Thyroid gland (tissue), 4 donors: ENCODE measurements around the gene GUF1. TPM values are rescaled to one million over a fixed set of nuclear protein-coding genes. Genes with fewer than 3 reads are reported as not detected.

ENCODE experiments used
- DNase-seq, 2 donors: peaks; one replicate each; pipeline ENCODE4 v3.0.0-alpha.2; 2019
- H3K27ac ChIP-seq, 3 donors: fragments of 200-600 bp; sonication (generic); 1 replicate in 2 of 3; 2 replicates in 1 of 3; pipeline ENCODE4 v1.5.1; 2016 to 2019; ENCODE audit warnings: mild to moderate bottlenecking in 1 of 3, moderate library complexity in 1 of 3
- H3K27me3 ChIP-seq: fragments of 200-600 bp; sonication (generic); one replicate; pipeline ENCODE4 v1.5.1; 2019
- H3K36me3 ChIP-seq, 2 donors: fragments of 200-600 bp; sonication (generic); one replicate each; pipeline ENCODE4 v1.5.1; 2016 to 2019
- H3K4me1 ChIP-seq, 2 donors: fragments of 200-600 bp; sonication (generic); one replicate each; pipeline ENCODE4 v1.5.1; 2017 to 2019
- H3K4me3 ChIP-seq, 3 donors: fragments of 200-600 bp; sonication (generic); replicated peaks in 1 of 3; 1 replicate in 2 of 3; 2 replicates in 1 of 3; pipeline ENCODE4 v1.5.1; 2016; ENCODE audit warnings: mild to moderate bottlenecking in 1 of 3
- H3K9me3 ChIP-seq: fragments of 200-600 bp; sonication (generic); one replicate; pipeline ENCODE4 v1.5.1; 2017
- POLR2A ChIP-seq, 2 donors: fragments of 450-650 bp; IDR thresholded peaks; one replicate each; pipeline ENCODE4 v1.6.1; 2017; ENCODE audit warnings: antibody characterized with exemption in 2 of 2, mild to moderate bottlenecking in 2 of 2, moderate library complexity in 1 of 2
- WGBS, 2 donors: methylation state at CpG; one replicate each; pipeline ENCODE4 v1.1.5; 2017; 5-methylcytosine and 5-hydroxymethylcytosine counted together
- intact Hi-C: fragments of 100-400 bp; cut with DNase I; formaldehyde crosslinking; loops from one replicate; pipeline ENCODE4 v1.15.1; 2023
- total RNA-seq, 4 donors: library from RNA; depleted of rRNA; stranded (reverse); fragments of >200 nt; gene quantifications; one replicate each; pipeline ENCODE4 v1.2.3, GENCODE V29; 2016
- TF ChIP-seq, protein P1 (sequence below), 6 experiments: fragments of 200-600 bp in 3 of 6; fragments of 450-650 bp in 3 of 6; sonication (generic) in 3 of 6; IDR thresholded peaks; one replicate each; pipeline ENCODE4 v1.5.1; 2016 to 2019; ENCODE audit warnings: antibody characterized with exemption in 6 of 6, mild to moderate bottlenecking in 2 of 6, inconsistent platforms in 1 of 6, moderate library complexity in 1 of 6

Gene GUF1
- total RNA-seq, 4 donors from 2014 or later = 20.8 to 33.7 (median 27.3) TPM

DNA sequence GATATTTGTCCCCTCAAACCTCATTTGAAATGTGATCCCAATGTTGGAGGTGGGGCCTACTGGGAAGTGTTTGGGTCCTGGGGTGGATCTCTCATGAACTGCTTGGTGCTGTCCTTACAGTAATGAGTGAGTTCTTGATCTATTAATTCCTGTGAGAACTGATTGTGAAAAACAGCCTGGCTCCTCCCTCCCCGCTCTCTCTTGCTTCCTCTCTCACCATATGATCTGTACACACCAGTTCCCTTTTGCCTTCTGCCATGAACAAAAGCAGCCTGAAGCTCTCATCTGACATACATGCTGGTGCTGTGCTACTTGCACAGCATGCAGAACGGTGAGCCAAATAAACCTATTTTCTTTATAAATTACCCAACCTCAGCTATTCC is 15.6 kb upstream of the GUF1 start:
- Histone ChIP-seq H3K27ac (no peak overlapping the region), H3K9me3 (no peaks in the 10 kb centered on the region), H3K4me1 (no peaks in the 10 kb centered on the region), H3K36me3 (no peaks in the 10 kb centered on the region), H3K27me3 (no peaks in the 10 kb centered on the region), H3K4me3 (no peak overlapping the region)
- TF ChIP-seq, protein P1, sequence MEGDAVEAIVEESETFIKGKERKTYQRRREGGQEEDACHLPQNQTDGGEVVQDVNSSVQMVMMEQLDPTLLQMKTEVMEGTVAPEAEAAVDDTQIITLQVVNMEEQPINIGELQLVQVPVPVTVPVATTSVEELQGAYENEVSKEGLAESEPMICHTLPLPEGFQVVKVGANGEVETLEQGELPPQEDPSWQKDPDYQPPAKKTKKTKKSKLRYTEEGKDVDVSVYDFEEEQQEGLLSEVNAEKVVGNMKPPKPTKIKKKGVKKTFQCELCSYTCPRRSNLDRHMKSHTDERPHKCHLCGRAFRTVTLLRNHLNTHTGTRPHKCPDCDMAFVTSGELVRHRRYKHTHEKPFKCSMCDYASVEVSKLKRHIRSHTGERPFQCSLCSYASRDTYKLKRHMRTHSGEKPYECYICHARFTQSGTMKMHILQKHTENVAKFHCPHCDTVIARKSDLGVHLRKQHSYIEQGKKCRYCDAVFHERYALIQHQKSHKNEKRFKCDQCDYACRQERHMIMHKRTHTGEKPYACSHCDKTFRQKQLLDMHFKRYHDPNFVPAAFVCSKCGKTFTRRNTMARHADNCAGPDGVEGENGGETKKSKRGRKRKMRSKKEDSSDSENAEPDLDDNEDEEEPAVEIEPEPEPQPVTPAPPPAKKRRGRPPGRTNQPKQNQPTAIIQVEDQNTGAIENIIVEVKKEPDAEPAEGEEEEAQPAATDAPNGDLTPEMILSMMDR (IDR thresholded peaks at IDR 0.05) = no peak
- no peak for TF ChIP-seq POLR2A (IDR thresholded peaks at IDR 0.05)
- WGBS, 2 donors = 63 to 68% methylated on average over 2 of the region's 2 CpGs
- DNase-seq = no peak
- intact Hi-C loops = no loop called here

DNA sequence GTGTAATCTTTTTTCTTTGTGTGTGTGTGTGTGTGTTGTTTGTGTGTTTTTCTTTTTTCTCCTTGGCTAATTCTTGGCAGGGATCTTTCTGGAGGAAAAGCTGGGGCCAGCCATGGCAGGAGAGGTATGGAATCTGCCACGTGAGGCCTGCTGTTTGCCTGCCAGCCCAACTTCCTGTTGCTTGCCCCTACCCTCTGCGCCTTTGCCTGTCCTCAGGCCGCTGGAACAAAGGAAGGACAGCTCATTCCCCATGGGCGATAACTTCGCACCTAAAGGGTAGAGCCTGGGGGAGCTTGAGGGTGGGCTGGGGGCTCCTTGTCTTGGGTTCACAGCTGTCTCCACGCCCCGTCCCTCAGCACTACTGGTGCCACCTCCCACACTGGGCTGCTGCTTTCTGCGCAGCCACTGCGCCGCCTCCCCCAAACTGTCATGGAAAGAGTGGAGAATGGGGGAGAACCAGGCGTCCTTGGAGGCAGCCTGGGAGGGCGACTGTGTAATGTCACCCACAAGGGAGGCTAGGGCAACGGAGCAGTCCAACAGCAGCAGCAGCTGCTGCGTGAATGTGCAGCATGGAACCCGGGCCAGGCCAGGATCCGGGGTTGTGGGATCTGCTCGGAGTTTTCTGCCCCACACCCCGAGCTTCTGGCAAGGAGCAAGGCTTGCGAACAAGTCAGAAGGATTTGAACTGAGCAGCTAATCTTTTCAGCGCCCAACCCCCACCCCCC is 14.5 kb upstream of the GUF1 start:
- Histone ChIP-seq H3K4me3 (no peak overlapping the region), H3K4me1 (no peaks in the 10 kb centered on the region), H3K36me3 (no peaks in the 10 kb centered on the region), H3K9me3 (no peaks in the 10 kb centered on the region), H3K27me3 (no peaks in the 10 kb centered on the region), H3K27ac (no peak overlapping the region)
- intact Hi-C loops = no loop called here
- 88 to 89% methylated on average over 16 to 20 of the region's 20 CpGs for WGBS, 2 donors
- no peak for TF ChIP-seq POLR2A (IDR thresholded peaks at IDR 0.05)
- TF ChIP-seq, protein P1 (IDR thresholded peaks at IDR 0.05) = no peak
- DNase-seq = no peak

DNA sequence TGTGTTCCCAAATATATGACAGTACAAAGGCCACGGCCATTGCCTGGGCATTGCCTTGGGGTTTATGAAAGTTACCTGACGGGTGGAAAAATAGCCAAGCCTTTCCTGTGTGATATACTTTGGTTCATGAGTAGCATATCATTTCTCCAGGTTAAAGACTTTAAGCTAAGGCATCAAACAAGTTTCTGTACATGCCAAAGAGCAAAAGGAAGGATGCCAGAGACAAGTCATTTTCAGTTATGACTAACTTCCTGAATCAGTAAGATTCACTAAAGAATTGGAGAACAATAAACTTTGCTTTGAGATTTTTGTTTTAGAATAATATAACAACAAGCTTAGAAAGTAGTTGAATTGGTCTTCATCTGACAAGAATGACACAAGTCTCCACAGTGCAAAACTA is 9.7 kb upstream of the GUF1 start:
- Histone ChIP-seq H3K9me3 (no peaks in the 10 kb centered on the region), H3K27ac (no peak overlapping the region), H3K4me3 (no peak overlapping the region), H3K36me3 (no peaks in the 10 kb centered on the region), H3K4me1 (no peaks in the 10 kb centered on the region), H3K27me3 (no peaks in the 10 kb centered on the region)
- no peak for DNase-seq
- 60 to 72% methylated on average over 2 of the region's 2 CpGs for WGBS, 2 donors
- no peak for TF ChIP-seq POLR2A (IDR thresholded peaks at IDR 0.05)
- TF ChIP-seq, protein P1 (IDR thresholded peaks at IDR 0.05) = no peak
- intact Hi-C loops = no loop called here

DNA sequence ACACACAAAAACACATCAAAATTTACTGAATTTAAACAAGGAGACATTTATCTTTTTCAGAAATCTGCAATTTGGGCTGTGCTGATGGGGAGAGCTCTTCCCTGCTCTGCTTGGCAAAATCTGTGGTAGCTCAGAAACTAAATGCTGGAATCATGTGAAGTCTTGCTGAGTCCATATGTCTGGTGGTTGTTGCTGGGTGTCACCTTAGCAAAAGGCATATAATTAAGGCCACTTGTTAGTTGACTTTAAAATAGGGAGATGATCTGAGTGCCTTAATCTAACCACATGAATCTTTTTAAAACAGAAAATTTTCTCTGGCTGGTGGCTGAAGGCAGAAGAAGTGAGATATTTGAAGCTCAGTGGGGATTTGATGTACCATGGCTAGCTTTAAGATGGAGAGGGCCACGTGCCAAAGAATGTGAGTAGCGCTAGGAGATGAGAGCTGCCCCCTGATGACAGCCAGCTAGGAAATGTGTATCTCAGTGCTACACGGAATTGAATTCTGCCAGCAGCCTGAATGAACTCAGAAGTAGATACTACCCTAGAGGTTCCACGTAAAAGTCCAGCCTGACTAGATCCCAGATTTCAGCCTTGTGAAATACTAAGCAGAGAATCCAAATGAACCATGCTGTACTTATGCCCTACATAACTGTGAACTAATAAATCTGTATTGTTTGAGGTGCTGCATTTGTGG is 7.6 kb upstream of the GUF1 start:
- no peaks in the 10 kb centered on the region for H3K4me1 ChIP-seq
- no peaks in the 10 kb centered on the region for H3K36me3 ChIP-seq
- 69 to 77% methylated on average over 4 of the region's 4 CpGs for WGBS, 2 donors
- no peak for DNase-seq
- no peaks in the 10 kb centered on the region for H3K27me3 ChIP-seq
- intact Hi-C loops = no loop called here
- TF ChIP-seq, protein P1 (IDR thresholded peaks at IDR 0.05) = no peak
- TF ChIP-seq POLR2A (IDR thresholded peaks at IDR 0.05) = no peak
- H3K4me3 ChIP-seq = no peak overlapping the region
- H3K9me3 ChIP-seq = no peaks in the 10 kb centered on the region
- H3K27ac ChIP-seq = no peak overlapping the region

DNA sequence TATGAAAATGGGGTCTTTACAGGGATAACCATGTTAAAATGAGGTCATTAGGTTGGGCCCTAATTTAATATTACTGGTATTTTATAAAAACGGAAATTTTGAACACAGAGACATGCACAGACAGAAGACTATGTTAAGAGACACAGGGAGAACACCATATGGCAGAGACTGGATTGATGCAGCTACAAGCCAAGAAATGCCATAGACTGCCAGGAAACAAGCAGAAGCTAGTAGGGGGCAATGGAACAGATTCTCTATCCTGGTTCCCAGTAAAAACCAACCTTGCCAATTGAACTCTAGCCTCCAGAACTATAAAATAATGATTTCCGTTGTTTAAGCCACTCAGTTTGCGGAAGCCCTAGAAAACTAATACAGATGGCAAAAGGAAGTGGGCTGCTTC is 6.6 kb upstream of the GUF1 start:
- no peaks in the 10 kb centered on the region for H3K27me3 ChIP-seq
- intact Hi-C loops = no loop called here
- H3K27ac ChIP-seq = no peak overlapping the region
- no peak overlapping the region for H3K4me3 ChIP-seq
- TF ChIP-seq, protein P1 (IDR thresholded peaks at IDR 0.05) = no peak
- TF ChIP-seq POLR2A (IDR thresholded peaks at IDR 0.05) = no peak
- no peaks in the 10 kb centered on the region for H3K9me3 ChIP-seq
- DNase-seq = no peak
- no peaks in the 10 kb centered on the region for H3K36me3 ChIP-seq
- WGBS, 2 donors = 91 to 95% methylated on average over 3 of the region's 3 CpGs
- H3K4me1 ChIP-seq = no peaks in the 10 kb centered on the region
